Islet precursor cell (in vitro differentiated cells): Measurements from ENCODE around the gene COP1.
A peak's percentile ranks its signal among the peaks of the same experiment; 100 is the strongest.
"Not testable (repeated sequence)": the region's sequence is repeated elsewhere in the genome, so short reads cannot be mapped to it uniquely, and the experiment has no call there.

Experiments
- DNase-seq: peaks from one replicate; pipeline ENCODE4 v3.0.0-alpha.2; 2018

The COP1 gene

DNA sequence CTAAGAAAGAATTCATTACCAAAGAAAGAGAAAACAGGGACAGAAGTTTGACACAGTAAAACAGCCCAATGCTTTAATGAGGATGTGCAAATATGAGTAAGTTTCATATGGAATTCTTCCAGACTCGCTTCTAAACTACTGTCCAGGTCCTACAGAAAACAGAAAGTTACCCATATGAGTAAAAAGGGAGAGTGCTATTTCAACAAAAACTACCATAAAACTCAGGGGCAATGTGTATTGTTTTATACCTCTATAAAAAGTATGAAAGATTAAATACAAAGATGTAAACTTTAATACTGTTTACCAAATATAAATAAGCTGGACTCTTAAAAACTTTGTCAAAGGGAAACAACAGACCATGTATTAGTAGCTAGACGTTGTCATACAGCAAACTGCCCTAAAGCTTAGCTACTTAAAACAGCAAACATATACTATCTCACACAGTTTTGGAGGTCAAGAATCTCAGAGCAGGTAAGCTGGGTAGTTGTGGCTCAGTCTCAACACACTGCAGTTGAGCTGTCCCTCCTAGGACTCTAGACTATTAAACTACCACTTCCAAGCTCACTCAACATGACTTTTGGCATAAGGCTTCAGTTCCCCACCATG lies 174.9 kb downstream of the COP1 start:
- DNase-seq, result no peak

DNA sequence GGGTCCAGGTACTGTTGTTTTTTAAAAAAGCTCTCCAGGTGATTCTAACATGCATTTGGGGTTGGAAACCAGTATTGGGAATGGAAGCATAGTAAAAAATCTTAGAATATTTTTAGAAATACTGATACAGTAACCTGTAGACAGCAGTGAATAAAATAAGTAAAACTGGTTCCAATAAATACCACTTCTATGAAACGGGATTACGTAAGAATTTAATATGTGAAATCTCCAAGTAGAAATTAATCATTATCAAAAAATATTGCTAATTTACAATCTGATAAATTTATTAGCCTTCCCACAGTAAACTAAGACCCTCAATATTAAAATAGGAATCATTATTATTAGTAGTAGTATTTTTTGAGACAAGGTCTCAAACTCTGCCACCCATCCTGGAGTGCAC lies 177.5 kb downstream of the COP1 start:
- DNase-seq, result no peak

DNA sequence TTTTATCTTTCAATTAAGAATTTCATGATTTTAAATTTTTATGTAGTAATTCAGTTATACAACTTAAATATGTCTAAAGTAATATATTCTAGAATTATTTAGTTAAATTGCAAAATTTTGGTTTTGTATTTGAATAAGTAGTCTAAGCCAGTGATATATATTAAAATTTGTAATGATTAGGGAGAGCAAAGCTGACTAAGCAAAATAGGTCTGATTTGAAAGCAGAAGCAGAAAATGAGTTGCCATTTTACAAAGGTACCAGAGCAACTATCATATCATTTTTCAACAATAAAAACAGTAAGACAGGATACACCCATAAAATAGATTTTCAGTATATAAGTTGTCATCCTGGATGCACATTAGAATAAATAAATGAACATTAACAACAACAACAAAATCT lies 177.9 kb downstream of the COP1 start:
- DNase-seq, result no peak

DNA sequence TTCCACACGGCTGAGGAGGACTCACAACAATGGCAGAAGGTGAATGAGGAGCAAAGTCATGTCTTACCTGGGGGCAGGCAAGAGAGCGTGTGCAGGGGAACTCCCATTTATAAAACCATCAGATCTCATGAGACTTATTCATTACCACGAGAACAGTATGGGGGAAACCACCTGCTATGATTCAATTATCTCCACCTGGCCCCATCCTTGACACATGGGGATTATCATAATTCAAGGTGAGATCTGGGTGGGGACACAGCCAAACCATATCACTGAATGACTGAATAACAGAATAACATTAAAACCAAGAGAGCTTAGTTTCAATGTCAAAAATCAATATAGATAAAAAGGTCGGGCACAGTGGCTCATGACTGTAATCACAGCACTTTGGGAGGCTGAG lies 179.2 kb downstream of the COP1 start:
- DNase-seq, result not testable (repeated sequence)

DNA sequence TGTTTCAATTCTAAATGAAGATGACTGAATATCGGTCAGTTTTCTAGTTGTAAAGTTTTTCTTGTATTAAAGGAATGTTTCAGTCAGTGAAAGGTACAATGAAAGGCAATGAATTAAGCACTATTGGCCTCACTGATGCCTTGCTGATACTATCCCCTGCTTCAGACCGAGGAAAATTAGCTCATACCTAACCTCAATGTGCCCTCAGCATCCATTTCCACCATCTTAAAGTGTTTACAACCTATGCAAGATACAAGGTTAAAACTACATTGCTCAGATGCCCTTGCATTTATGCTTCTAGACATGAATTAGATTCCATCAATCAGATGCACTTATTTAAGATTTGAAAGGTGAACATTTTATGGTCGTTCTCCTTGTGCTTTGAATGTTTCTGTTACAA lies 184.5 kb downstream of the COP1 start:
- no peak for DNase-seq

DNA sequence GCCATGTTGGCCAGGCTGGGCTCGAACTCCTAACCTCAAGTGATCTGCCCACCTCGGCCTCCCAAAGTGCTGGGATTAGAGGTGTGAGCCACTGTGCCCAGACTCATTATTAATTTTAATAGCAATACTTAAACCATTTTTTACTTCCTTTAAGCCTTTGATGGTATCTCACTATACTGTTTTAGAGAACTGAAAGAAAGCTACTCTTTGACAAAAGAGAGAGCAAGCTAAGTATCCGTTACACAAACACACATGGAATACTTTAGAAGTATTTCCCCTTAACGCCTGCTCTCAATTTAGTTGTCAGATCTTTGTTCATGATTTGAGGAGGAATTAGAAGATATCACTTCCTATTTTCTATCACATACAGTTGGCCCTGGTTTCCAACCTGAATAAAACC lies 189.4 kb downstream of the COP1 start:
- DNase-seq, result no peak

DNA sequence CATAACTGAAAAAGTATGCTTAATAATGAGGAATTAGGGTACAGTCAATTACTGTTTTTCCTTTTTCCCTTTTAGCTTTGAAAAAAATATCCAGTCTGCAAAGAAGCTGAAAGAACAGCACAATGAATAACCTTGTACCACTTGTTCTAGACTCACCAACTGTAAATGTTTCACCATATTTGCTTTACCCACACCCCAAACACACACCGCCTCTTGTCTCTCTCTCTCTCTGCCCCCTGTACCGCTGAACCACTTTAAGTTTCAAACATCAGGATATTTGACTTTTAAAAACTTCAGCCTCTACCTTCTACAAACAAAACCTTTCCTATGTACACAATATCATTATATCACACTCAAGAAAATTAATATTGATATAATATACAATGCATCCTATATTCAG lies 197.1 kb downstream of the COP1 start:
- DNase-seq, result no peak

DNA sequence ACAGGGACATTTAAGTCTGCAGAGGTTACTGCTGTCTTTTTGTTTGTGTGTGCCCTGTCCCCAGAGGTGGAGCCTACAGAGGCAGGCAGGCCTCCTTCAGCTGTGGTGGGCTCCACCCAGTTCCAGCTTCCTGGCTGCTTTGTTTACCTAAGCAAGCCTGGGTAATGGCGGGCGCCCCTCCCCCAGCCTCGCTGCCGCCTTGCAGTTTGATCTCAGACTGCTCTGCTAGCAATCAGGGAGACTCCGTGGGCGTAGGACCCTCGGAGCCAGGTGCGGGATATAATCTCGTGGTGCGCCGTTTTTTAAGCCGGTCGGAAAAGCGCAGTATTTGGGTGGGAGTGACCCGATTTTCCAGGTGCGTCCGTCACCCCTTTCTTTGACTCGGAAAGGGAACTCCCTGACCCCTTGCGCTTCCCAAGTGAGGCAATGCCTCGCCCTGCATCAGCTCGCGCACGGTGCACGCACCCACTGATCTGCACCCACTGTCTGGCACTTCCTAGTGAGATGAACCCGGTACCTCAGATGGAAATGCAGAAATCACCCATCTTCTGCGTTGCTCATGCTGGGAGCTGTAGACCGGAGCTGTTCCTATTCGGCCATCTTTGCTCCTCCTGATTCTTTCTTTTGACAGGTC lies 199.2 kb downstream of the COP1 start:
- not testable (repeated sequence) for DNase-seq

DNA sequence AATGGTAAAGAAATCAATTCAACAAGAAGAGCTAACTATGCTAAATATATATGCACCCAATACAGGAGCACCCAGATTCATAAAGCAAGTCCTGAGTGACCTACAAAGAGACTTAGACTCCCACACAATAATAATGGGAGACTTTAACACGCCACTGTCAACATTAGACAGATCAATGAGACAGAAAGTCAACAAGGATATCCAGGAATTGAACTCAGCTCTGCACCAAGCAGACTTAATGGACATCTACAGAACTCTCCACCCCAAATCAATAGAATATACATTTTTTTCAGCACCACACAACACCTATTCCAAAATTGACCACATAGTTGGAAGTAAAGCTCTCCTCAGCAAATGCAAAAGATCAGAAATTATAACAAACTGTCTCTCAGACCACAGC lies 212.4 kb downstream of the COP1 start:
- DNase-seq, result not testable (repeated sequence)

DNA sequence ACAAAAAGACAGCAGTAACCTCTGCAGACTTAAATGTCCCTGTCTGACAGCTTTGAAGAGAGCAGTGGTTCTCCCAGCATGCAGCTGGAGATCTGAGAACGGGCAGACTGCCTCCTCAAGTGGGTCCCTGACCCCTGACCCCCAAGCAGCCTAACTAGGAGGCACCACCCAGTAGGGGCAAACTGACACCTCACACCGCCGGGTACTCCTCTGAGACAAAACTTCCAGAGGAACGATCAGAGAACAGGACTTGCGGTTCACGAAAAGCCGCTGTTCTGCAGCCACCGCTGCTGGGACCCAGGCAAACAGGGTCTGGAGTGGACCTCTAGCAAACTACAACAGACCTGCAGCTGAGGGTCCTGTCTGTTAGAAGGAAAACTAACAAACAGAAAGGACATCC lies 214.3 kb downstream of the COP1 start:
- DNase-seq, result not testable (repeated sequence)

DNA sequence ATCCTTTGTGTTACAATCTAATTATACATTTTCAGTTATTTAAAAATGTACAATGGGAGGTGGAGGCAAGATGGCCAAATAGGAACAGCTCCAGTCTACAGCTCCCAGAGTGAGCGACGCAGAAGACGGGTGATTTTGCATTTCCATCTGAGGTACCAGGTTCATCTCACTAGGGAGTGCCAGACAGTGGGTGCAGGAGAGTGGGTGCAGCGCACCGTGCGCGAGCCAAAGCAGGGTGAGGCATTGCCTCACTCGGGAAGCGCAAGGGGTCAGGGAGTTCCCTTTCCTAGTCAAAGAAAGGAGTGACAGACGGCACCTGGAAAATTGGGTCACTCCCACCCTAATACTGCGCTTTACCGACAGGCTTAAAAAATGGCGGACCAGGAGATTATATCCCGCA lies 214.9 kb downstream of the COP1 start:
- DNase-seq, result not testable (repeated sequence)

DNA sequence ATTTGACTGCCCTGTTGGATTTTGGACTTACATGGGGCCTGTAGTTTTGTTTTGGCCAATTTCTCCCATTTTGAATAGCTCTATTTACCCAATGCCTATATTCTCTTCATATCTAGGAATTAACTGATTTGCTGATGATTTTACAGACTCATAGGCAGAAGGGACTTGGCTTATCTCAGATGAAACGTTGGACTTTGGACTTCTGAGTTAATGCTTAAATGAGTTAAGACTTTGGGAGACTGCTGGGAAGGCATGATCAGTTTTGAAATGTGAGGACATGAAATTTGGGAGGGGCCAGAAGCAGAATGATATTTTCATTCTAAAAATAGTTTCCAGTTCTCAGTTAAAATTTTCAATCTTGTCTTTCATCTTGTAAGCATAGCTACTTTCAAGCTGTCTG lies 222.3 kb downstream of the COP1 start:
- DNase-seq, result no peak

DNA sequence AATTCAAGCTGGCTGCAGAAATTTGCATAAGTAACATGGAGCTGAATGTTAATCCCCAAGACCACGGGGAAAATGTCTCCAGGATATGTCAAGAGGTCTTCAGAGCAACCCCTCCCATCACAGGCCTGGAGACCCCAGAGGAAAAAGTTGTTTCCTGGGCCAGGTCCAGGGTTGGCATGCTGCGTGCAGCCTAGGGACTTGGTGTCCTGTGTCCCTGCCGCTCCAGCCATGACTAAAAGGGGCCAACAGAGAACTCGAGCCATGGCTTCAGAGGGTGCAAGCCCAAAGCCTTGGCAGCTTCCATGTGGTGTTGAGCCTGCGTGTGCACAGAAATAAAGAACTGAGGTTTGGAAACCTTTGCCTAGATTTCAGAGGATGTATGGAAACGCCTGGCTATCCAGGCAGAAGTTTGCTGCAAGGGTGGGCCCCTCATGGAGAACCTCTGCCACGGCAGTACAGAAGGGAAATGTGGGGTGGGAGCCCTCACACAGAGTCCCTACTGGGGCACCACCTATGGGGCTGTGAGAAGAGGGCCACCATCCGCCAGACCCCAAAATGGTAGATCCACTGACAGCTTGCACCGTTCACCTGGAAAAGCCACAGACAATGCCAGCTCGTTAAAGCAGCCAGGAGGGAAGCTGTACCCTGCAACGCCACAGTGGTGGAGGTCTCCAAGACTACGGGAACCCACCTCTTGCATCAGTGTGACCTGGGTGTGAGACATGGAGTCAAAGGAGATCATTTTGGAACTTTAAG lies 222.9 kb downstream of the COP1 start:
- DNase-seq, result no peak

DNA sequence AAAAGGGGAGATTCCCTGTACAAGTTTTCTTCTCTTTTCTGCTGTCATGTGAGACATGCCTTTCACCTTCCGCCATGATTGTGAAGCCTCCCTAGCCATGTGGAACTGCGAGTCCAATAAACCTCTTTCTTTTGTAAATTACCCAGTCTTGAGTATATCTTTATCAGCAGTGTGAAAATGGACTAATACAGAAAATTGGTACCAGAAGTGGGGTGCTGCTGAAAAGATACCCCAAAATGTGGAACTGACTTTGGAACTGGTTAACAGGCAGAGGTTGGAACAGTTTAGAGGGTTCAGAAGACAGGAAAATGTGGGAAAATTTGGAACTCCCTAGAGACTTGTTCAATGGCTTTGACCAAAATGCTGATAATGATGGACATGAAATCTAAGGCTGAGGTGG lies 223.7 kb downstream of the COP1 start:
- not testable (repeated sequence) for DNase-seq

DNA sequence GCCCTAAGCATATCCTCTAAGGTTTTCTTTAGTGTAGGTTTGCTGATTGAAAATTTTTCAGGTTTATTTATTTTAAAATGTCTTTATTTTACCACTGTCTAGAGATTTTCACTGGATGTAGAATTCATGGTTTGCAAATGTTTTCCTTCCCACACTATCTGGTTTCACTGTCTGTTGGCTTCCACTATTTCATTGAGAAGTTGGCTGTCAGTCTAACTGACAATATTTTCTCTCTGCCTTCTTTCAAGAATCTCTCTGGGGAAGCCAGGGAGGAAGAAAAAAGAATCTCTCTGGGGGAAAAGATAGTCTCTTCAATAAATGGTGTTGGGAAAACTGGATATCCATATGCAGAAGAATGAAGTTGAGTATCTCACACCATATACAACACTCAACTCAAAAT lies 226.0 kb downstream of the COP1 start:
- no peak for DNase-seq

DNA sequence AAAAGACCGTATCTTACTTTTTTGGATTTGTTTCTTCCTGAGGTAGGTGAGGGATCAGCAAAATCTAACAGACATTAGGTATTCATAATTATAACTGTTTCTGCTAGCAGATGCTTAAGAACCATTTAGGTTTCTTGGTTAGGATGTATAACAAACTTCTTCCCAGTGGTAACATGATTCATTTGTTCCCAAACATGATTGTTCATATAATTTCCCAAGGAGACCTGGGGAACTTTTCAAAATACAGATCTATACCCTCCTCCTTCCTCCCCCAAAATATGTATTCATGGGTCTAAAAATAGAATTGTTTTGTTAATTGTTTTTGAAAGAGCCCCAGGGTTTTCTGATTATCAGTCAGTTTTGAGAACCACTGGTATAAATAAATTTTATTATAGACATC lies 228.2 kb downstream of the COP1 start:
- DNase-seq, result no peak

DNA sequence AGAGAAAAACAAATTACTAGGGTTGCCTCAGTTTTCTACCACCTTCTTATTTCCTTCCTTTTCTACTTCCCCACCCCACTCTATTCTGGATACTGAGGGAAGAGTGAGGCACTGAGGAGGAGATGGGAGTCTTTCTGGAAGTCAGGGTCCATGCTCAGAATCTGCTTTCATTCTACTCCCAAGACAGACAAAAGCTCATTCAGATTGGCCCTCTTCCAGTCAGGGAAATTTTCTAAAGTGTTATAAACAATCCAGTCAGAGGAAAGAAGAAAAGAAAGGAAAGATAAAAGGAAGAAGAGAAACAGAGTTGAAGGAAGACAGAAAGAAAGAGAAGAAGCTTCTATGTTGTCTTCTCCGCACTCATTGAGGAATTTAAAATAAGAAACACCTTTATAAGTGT lies 228.6 kb downstream of the COP1 start:
- no peak for DNase-seq

DNA sequence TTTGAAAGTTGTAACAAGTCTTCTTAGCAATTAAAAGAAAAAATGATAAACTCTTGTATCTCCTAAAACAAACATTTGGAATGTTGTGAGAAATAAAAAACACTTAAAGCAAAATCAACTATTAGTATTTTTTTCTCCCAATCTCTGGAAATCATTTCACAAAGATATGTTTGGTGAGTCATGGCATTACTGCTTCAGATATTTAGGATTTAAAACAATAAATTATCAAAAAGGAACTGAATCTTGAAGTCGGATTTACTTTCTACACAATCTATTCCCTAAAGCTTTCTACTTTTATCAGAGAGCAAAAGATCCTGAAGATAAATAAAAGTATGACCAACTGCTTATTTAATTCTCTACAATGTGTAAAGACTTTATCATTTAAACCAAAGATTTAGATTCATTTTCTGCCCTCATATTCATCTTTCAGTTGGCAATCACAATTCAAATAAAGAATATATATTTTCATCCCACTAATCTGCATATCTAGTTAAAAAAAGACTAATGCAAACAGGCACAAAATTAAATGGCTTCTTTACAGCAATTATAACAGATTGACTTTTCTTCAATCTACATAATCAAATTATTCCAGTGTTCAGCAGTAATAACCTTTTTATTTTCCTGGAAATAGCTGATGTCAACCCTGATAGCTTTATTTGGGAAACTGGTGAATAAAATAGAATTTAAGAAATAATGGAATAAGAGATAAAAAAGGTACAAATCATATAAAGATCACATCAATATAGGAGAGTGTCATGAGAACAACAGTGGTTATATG lies 230.0 kb downstream of the COP1 start:
- DNase-seq, result no peak

DNA sequence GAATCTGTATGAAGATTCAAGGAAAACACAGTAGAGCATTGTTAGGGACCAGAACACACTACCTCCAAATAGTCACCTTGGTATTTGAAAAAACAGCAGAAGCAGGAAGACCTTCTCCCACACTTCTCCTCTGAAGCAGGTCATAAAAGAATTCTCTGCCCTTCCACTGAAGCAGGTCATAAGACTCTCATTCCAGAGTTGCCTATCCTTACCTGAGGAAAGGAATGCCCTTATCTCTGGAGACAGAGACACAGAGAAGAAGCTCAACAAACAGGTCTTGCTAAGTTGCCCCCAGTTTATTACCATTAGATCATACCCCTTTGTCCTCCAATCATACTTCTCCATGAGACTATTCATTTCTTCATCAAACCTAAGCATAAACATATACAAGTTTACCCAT lies 237.9 kb downstream of the COP1 start:
- peak; percentile 48 for DNase-seq

DNA sequence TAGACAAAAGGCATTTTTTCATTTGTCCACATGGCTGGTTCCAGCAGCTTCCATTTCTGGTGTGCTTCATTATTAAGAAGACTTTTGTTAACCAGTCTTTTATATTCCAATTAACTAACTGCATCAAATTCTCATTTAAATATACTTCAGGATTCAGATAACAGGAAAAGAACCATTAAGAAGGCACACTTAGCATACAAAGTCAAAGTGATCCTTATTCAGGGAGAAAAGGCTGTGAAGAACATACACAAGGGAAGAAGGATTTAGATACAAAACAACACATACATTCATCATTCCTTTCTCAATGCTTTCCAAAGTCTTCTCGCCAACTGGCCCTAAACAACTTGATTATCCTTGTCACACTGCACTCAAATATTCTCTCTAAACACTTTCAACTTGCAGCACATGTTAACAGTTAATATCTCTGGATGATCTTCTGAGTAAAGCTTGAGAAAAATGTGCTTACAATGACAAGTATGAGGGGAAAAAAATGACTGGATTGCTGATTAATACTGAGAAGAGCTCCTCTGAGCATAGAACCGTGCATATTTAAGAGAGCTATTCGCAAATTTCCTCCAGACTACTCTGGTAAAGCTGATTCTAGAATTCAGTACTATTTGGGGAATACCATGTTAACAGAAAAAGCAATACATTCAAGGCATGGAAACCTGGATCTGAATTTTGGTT lies 238.5 kb downstream of the COP1 start:
- no peak for DNase-seq

DNA sequence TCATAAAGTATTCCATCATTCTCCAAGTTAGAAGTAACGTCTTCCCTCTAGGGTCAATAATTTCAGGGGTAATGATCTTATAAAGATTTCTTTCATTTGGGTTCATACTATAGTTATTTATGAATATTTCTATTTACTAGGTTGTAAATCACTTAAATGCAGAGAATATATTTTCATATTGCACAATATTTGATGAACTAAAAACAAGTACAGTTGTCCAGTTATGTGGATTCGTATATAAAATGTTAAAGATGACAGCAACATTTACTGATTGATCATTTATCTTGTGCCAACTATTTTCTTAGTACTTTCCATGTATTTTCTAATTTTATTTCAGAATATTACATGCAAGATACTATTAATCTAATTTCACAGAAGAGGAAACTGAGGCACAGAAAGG lies 243.3 kb downstream of the COP1 start:
- DNase-seq, result no peak

DNA sequence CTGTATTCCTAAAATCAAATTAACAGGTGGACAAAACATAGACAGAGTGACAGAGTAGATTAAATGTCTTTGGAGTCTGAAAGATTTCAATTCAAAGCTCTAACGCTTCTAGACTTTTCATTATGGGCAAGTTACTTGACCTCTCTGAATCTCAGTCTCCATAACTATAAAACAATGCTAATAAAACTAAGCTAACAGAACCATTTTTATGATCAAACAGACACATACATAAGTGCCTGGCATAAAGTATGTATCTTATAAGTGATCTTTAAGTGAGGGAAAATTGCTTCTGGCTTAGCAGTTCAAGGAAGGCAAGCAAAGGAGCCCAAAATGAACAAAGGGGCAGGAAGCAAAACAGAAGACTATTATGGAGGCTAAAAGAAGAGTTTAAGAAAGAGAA lies 246.9 kb downstream of the COP1 start:
- no peak for DNase-seq

DNA sequence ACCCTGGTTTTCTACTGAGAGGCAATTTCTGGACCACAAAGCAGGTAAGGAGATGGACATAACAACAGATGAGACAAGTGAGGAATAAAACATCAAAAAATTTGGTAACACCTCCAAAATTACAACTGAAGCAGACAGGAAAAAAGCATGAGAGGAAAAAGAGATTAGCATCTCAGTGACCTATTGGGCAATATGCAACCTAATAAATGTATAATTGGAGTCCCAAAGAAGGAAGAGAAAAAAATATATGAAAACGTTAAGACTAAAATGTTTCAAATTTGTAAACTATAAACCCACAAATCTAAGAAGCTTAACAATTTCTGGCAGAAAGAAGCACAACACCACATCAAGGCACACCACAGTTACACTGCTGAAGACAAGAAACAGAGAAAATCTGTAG lies 255.5 kb downstream of the COP1 start:
- no peak for DNase-seq
